Measurements from ENCODE around the gene ALAS2. TPM values are rescaled to one million over a fixed set of nuclear protein-coding genes. Genes with fewer than 3 reads are reported as not detected.
"Not testable (repeated sequence)": the region's sequence is repeated elsewhere in the genome, so short reads cannot be mapped to it uniquely, and the experiment has no call there.

Gene ALAS2
- total RNA-seq, 3 donors from 2014 or later: not detected

DNA sequence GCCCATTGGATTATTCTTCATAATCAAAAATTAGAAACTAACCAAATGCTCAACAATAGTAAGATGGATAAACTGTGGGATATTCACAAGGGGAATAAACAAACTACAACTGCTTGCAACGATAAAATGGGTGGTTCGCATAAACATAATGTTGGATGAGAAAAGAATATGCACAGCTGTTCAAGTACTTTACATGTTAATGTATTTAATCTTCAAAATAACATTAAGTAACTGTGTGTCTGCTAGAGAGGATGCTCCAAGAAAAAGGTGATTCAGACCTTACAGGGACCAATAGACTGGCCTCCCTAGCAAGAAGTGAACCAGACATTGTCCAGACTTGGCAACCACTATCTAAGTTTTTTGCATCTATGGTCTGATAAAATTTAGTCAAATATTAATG lies 39.1 kb downstream of the ALAS2 start:
- intact Hi-C loops (cut with DNase I, micrococcal nuclease): no loop called here
- no peak for ATAC-seq
- Histone ChIP-seq H3K4me3 (no peak overlapping the region), H3K9me3 (no peaks in the 10 kb centered on the region), H3K4me1 (ENCODE audit: low read depth) (no peaks in the 10 kb centered on the region), H3K36me3 (ENCODE audit: low read depth) (no peaks in the 10 kb centered on the region)
- TF ChIP-seq, protein P1, sequence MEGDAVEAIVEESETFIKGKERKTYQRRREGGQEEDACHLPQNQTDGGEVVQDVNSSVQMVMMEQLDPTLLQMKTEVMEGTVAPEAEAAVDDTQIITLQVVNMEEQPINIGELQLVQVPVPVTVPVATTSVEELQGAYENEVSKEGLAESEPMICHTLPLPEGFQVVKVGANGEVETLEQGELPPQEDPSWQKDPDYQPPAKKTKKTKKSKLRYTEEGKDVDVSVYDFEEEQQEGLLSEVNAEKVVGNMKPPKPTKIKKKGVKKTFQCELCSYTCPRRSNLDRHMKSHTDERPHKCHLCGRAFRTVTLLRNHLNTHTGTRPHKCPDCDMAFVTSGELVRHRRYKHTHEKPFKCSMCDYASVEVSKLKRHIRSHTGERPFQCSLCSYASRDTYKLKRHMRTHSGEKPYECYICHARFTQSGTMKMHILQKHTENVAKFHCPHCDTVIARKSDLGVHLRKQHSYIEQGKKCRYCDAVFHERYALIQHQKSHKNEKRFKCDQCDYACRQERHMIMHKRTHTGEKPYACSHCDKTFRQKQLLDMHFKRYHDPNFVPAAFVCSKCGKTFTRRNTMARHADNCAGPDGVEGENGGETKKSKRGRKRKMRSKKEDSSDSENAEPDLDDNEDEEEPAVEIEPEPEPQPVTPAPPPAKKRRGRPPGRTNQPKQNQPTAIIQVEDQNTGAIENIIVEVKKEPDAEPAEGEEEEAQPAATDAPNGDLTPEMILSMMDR (IDR thresholded peaks at IDR 0.05): no peak
- DNase-seq: no peak

GRCh38 chrX:54983306-54983705 lies 47.5 kb downstream of the ALAS2 start:
- intact Hi-C loops (cut with DNase I, micrococcal nuclease); H3K9me3 ChIP-seq; DNase-seq; H3K4me1 ChIP-seq (ENCODE audit: low read depth); ATAC-seq; H3K36me3 ChIP-seq (ENCODE audit: low read depth); H3K4me3 ChIP-seq: not testable (repeated sequence)

GRCh38 chrX:54980334-54980733 lies 50.4 kb downstream of the ALAS2 start:
- no peaks in the 10 kb centered on the region for H3K36me3 ChIP-seq (ENCODE audit: low read depth)
- intact Hi-C loops (cut with DNase I, micrococcal nuclease): no loop called here
- no peak for DNase-seq
- H3K4me1 ChIP-seq (ENCODE audit: low read depth): no peaks in the 10 kb centered on the region
- ATAC-seq: no peak
- TF ChIP-seq, protein P1 (IDR thresholded peaks at IDR 0.05): no peak
- H3K9me3 ChIP-seq: no peaks in the 10 kb centered on the region
- no peak overlapping the region for H3K4me3 ChIP-seq

- H3K4me3 ChIP-seq: no peak overlapping the region
- H3K9me3 ChIP-seq: no peaks in the 10 kb centered on the region
- H3K4me1 ChIP-seq (ENCODE audit: low read depth): no peaks in the 10 kb centered on the region
- TF ChIP-seq, protein P1 (IDR thresholded peaks at IDR 0.05): no peak
- intact Hi-C loops (cut with DNase I, micrococcal nuclease): no loop called here
- DNase-seq (no peak), ATAC-seq (no peak)
- no peaks in the 10 kb centered on the region for H3K36me3 ChIP-seq (ENCODE audit: low read depth)
Measured at GRCh38 chrX:54979432-54979831, 51.3 kb downstream of the ALAS2 start.

GRCh38 chrX:54978448-54978847 lies 52.3 kb downstream of the ALAS2 start:
- Histone ChIP-seq H3K9me3 (no peaks in the 10 kb centered on the region), H3K4me1 (ENCODE audit: low read depth) (no peaks in the 10 kb centered on the region), H3K4me3 (no peak overlapping the region), H3K36me3 (ENCODE audit: low read depth) (no peaks in the 10 kb centered on the region)
- no peak for ATAC-seq
- intact Hi-C loops (cut with DNase I, micrococcal nuclease): no loop called here
- TF ChIP-seq, protein P1 (IDR thresholded peaks at IDR 0.05): no peak
- DNase-seq: no peak

- intact Hi-C loops (cut with DNase I, micrococcal nuclease): no loop called here
- DNase-seq (no peak), ATAC-seq (no peak)
- Histone ChIP-seq H3K4me1 (ENCODE audit: low read depth) (no peaks in the 10 kb centered on the region), H3K36me3 (ENCODE audit: low read depth) (no peaks in the 10 kb centered on the region), H3K9me3 (no peaks in the 10 kb centered on the region), H3K4me3 (no peak overlapping the region)
- TF ChIP-seq, protein P1 (IDR thresholded peaks at IDR 0.05): no peak
Measured at GRCh38 chrX:54977387-54977786, 53.4 kb downstream of the ALAS2 start.

Data from mucosa of descending colon (tissue), 3 donors.